GM18517 (cell line): ENCODE measurements around the gene RUNX1.
A peak's percentile ranks its signal among the peaks of the same experiment; 100 is the strongest.

ENCODE experiments used
- ATAC-seq: cut with Tn5 transposase; IDR thresholded peaks from one replicate; pipeline ENCODE4 v1.9.1; 2021; ENCODE audit warnings: mild to moderate bottlenecking, moderate library complexity; ENCODE audit not compliant: unreplicated experiment

Gene RUNX1

DNA sequence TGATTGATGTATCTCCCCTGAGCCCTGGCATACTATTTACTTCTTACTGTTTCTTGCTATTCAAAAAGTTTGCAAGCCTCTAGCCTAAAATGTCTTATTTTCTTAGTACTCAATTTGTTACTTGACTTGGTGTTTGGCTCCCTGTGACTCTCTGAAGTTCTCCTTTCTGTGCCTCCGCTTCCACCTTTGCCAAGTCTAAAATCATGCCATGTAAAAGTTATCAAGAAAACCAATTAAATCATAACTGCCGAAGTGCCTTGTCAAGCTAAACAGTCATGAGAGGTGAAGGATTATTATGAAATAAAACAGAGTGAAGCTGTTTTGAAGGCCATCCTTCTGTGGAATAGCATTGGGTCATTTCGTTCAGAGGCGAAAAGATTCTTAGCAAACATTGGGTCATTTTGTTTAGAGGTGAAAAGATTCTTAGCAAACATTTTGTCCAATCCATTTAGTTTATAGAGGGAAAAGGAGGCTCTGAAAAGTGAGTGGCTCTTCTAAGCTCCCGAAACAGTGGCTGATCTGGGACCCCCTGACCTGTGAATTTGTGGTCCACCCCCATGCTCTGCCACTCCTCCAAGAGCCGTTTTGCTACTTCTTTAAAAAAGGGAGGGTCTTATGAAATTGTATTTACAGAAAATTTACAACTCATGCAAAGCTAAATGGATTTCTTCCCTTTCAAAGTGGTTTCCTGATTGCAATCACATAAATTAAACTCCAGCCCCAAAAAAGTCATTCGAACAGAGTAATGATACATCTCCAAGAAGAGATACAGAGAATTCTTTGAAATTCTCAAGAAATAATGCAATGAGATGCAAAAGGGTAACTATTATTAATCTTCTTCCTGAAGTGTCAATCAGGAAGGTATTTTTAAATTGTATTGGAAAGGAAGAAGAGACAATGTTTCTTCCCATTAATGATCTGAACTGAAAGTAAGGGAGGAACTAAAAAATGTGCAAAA, 141.4 kb downstream of the RUNX1 start:
- no peak for ATAC-seq

GRCh38 chr21:34906401-34906800, 142.7 kb downstream of the RUNX1 start:
- no peak for ATAC-seq

DNA sequence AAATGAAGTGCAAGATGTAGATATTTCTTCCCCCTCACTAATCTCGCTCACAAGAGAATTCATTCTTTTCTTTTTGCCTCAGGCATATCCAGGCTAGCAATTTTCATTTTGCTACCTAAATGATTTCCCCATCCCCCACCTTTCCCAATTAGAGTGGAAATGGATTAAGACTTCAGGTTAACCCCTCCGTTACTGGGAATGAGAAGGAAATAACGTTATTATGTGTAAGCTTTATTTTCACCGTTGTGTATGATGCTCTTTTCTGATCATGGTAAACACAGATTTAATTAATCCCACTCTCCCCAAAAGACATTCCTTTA, 143.9 kb downstream of the RUNX1 start:
- no peak for ATAC-seq

DNA sequence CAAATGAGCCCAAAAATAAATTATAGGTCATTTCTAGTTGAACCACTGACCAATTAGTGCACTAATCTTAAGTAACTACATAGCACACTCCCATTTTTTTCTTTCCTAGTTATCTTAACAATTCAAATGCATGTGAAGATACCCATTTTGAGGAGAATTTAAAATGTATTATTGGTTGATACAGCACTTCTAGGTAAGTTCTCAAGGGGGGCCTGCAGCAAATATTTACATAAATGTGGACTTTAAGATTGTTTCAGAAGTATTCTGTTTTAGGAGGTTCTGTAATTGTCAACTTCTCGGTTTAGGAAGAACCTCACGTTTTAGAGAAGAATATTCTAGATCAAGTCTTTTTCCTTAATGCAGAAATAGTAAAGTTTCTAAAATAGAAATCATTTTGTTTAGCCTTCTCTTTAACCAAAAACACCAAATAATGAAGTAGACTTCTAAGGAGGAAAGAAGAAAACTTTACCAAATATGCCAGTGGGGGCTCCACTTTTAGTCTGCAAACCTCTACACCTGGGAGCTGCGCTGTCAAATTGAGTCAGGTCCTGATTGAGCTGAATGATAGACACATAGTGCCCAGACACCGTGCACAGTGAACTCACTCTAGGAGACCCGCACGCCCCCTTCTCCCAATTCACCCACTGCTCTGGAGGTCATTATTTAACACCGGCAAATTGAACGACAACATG, 144.4 kb downstream of the RUNX1 start:
- no peak for ATAC-seq

DNA sequence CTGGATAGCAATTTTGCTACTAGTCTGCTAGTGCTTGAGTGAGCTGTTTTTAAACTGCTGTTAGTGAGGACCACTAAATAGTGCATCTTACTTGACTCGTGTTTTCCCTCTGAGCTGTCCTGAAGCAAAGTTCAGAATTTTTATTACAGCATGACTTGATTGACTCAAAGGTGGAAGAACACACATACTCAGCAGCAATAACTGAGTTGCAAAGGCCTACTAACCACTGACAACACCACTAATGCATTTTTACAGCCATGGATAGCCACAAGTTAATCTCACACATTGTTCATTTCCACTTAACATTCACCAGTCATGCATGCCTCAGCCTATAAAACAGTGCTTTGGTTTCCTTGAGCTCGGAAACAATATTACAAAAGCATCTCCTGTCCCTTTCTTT, 148.7 kb downstream of the RUNX1 start:
- ATAC-seq, result no peak

DNA sequence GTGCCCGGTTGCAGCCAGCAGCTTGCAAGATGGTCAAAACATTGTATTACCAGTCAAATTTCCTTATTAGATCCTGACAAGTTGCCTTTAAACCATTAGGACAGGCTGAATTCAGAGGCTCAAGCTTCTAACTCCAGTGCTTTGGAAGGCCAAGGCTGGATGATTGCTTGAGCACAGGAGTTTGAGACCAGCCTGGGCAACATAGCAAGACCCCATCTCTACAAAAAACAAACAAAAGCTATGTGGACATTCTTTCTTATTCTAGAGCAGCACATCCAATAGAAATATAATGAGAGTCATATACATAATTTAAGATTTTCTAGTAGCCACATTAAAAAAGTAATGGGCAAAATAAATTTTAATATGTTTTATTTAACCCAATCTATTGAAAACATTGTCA, 149.3 kb downstream of the RUNX1 start:
- no peak for ATAC-seq

GRCh38 chr21:34899302-34899701, 149.8 kb downstream of the RUNX1 start:
- ATAC-seq, result no peak

DNA sequence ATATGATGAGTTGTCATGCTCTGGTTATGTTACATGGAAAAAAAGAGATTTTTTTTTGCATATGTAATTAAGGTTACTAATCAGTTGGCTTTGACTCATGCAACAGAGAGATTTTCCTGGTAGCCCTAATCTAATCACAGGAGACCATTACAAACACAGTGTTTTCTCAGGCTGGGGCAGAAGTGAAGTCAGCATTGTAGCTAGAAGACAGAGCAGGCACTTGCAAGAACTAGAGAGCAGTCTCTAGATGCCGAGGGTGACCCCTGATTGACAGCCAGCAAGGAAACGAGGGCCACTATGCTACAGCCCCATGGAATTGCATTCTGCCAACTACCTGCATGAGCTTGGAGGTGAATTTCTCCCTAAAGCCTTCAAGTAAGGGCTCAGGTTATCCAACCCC, 151.3 kb downstream of the RUNX1 start:
- ATAC-seq, result no peak

DNA sequence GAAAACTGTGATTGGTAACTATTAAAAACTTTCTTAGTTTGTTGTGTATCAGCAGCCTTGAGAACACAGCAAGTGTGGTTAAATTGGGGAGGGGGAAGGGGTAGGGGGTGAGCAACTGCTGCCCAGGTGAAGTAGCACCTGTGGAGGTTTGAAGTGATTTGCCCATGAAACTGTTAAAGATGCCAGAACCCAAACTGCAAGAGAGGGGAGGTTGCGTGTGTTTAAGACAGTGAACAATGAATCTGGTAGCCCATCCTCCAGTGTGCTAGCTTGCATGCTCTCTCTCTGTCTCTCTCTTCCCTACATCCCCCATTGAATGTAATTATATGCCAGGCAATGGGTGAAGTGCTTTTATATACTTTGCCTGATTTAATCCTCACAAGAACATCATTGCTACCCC, 154.7 kb downstream of the RUNX1 start:
- ATAC-seq, result no peak

DNA sequence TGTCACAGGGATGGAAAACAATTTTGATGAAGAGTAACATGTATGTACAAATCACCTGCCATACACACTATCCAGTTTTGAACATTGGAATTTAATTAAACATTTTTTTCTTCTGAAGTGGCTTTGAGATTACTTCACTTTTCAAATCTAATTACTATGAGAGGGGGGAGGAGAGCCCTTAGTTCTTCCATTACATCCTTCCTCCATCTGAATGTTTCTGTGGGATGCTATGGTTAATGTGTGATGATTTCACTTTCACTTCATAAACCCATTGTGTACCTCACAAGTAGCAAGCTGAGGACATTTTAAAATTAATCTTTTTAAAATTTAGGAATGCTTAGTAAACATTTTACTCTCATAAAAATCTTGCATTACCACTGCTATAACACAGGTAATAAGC, 156.9 kb downstream of the RUNX1 start:
- no peak for ATAC-seq

GRCh38 chr21:34891613-34891943, 157.5 kb downstream of the RUNX1 start:
- no peak for ATAC-seq

GRCh38 chr21:34890724-34891612, 158.1 kb downstream of the RUNX1 start:
- no peak for ATAC-seq

- ATAC-seq, result no peak
Measured at GRCh38 chr21:34890470-34890723, 158.7 kb downstream of the RUNX1 start.

DNA sequence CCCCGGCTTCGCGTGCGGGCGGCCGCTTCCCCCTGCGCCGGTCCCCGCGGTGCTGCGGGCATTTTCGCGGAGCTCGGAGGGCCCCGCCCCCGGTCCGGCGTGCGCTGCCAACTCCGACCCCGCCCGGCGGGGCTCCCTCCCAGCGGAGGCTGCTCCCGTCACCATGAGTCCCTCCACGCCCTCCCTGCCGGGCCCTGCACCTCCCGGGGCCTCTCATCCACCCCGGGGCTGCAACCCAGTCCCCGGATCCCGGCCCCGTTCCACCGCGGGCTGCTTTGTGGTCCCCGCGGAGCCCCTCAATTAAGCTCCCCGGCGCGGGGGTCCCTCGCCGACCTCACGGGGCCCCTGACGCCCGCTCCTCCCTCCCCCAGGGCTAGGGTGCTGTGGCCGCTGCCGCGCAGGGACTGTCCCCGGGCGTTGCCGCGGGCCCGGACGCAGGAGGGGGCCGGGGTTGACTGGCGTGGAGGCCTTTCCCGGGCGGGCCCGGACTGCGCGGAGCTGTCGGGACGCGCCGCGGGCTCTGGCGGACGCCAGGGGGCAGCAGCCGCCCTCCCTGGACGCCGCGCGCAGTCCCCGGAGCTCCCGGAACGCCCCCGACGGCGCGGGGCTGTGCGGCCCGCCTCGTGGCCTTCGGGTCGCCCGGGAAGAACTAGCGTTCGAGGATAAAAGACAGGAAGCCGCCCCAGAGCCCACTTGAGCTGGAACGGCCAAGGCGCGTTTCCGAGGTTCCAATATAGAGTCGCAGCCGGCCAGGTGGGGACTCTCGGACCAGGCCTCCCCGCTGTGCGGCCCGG, 159.2 kb downstream of the RUNX1 start:
- ATAC-seq, result peak; percentile 41

GRCh38 chr21:34889320-34889675, 159.8 kb downstream of the RUNX1 start:
- peak; percentile 10 for ATAC-seq

DNA sequence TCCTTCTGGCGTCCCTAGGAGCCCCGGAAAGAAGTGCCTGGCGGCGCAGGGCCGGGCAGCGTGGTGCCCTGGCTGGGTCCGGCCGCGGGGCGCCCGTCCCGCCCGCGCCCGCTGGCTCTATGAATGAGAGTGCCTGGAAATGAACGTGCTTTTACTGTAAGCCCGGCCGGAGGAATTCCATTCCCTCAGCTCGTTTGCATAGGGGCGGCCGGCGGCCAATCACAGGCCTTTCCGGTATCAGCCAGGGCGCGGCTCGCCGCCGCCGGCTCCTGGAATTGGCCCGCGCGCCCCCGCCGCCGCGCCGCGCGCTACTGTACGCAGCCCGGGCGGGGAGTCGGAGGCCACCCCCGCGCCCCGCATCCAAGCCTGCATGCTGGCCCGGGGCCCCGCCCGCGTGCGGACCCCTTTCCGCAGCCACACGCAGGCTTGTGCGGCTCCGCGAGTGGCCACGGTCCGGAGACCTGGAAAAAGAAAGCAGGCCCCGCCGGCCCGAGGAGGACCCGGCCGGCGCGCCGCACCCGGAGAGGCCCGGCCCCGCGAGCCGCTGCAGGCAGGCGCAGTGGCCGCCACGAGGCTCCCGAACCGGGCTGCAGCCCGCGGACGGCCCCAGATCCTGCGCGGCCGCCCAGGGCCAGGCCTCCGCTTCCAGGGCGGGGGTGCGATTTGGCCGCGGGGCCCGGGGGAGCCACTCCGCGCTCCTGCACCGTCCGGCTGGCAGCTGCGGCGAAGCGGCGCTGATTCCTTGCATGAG, 160.4 kb downstream of the RUNX1 start:
- peak; percentile 44 for ATAC-seq

GRCh38 chr21:34887725-34888568, 161.2 kb downstream of the RUNX1 start:
- ATAC-seq, result peak; percentile 33

DNA sequence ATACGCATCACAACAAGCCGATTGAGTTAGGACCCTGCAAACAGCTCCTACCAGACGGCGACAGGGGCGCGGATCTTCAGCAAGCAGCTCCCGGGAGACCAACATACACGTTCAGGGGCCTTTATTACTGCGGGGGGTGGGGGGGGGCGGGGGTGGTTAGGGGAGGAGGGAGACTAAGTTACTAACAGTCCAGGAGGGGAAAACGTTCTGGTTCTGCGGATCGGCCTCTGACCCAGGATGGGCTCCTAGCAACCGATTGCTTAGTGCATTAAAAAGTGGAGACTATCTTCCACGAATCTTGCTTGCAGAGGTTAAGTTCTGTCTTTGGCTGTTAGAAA, 162.0 kb downstream of the RUNX1 start:
- ATAC-seq, result no peak

- ATAC-seq, result no peak
Measured at GRCh38 chr21:34886240-34887104, 162.6 kb downstream of the RUNX1 start.
